ENCODE measurements around the gene ATP8A2.

DNA sequence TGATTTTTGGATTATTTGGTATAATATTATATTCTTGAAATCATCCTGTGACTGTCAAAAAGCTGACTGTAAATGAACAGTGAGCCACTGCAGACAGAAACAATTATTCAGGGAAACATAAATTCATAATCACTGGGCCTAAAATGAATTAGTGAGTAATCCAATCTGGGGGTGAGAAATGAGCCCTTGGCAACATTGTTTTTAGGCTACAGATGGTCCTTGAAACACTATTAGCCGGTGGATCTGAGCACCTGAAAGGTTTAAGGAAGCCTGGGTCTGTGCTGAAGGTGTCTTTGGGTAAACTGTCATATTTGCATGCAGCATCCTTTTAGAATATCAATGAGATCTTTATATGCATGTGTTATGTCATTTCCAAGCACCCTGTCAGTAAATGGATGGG, 290.7 kb downstream of the ATP8A2 start:
- TF ChIP-seq, protein P1, sequence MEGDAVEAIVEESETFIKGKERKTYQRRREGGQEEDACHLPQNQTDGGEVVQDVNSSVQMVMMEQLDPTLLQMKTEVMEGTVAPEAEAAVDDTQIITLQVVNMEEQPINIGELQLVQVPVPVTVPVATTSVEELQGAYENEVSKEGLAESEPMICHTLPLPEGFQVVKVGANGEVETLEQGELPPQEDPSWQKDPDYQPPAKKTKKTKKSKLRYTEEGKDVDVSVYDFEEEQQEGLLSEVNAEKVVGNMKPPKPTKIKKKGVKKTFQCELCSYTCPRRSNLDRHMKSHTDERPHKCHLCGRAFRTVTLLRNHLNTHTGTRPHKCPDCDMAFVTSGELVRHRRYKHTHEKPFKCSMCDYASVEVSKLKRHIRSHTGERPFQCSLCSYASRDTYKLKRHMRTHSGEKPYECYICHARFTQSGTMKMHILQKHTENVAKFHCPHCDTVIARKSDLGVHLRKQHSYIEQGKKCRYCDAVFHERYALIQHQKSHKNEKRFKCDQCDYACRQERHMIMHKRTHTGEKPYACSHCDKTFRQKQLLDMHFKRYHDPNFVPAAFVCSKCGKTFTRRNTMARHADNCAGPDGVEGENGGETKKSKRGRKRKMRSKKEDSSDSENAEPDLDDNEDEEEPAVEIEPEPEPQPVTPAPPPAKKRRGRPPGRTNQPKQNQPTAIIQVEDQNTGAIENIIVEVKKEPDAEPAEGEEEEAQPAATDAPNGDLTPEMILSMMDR (IDR thresholded peaks at IDR 0.05) = no peak
- no peak for TF ChIP-seq EZH2phosphoT487 (IDR thresholded peaks at IDR 0.05)

Data from neural progenitor cell (in vitro differentiated cells).